Fibroblast of the aortic adventitia (primary cell): ENCODE data around the gene MED25. TPM values are rescaled to one million over a fixed set of nuclear protein-coding genes. Genes with fewer than 3 reads are reported as not detected.
A peak's percentile ranks its signal among the peaks of the same experiment; 100 is the strongest.

Experiments used
- DNase-seq: peaks from one replicate; pipeline ENCODE4 v3.0.0-alpha.2; 2010; ENCODE audit warnings: low read depth
- H3K4me3 ChIP-seq: 2 replicates; pipeline ENCODE4 v1.5.1; 2011; ENCODE audit warnings: low read depth, mild to moderate bottlenecking, control low read depth, low read length, moderate library complexity
- total RNA-seq: library from RNA; depleted of rRNA; stranded (reverse); fragments of >200 nt; gene quantifications from 2 replicates; pipeline ENCODE4 v1.2.3, GENCODE V29; 2012; ENCODE audit warnings: low replicate concordance
- TF ChIP-seq, protein P1 (sequence below): IDR thresholded peaks from 2 replicates; pipeline ENCODE4 v1.5.1; 2011; ENCODE audit warnings: mild to moderate bottlenecking, low read length, control low read depth, inconsistent platforms; ENCODE audit not compliant: insufficient read depth

The MED25 gene
- total RNA-seq, 1 donor = 21.7 TPM

DNA sequence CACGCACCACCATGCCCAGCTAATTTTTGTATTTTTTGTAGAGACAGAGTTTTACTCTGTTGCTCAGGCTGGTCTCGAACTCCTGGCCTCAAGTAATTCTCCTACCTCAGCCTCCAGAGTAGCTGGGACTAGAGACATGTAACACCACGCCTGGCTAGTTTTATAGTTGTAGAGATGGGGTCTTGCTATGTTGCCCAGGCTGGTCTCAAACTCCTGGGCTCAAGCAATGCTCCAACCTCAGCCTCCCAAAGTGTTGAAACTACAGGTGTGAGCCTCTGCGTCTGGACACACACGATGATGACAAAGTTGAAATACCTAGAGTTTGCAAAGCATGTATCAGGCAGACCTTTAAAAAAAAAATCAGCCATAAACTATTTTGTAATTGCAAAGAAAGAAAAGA, 28.3 kb downstream of the MED25 start:
- TF ChIP-seq, protein P1, sequence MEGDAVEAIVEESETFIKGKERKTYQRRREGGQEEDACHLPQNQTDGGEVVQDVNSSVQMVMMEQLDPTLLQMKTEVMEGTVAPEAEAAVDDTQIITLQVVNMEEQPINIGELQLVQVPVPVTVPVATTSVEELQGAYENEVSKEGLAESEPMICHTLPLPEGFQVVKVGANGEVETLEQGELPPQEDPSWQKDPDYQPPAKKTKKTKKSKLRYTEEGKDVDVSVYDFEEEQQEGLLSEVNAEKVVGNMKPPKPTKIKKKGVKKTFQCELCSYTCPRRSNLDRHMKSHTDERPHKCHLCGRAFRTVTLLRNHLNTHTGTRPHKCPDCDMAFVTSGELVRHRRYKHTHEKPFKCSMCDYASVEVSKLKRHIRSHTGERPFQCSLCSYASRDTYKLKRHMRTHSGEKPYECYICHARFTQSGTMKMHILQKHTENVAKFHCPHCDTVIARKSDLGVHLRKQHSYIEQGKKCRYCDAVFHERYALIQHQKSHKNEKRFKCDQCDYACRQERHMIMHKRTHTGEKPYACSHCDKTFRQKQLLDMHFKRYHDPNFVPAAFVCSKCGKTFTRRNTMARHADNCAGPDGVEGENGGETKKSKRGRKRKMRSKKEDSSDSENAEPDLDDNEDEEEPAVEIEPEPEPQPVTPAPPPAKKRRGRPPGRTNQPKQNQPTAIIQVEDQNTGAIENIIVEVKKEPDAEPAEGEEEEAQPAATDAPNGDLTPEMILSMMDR = no peak
- DNase-seq = no peak
- H3K4me3 ChIP-seq = no peak overlapping the region

DNA sequence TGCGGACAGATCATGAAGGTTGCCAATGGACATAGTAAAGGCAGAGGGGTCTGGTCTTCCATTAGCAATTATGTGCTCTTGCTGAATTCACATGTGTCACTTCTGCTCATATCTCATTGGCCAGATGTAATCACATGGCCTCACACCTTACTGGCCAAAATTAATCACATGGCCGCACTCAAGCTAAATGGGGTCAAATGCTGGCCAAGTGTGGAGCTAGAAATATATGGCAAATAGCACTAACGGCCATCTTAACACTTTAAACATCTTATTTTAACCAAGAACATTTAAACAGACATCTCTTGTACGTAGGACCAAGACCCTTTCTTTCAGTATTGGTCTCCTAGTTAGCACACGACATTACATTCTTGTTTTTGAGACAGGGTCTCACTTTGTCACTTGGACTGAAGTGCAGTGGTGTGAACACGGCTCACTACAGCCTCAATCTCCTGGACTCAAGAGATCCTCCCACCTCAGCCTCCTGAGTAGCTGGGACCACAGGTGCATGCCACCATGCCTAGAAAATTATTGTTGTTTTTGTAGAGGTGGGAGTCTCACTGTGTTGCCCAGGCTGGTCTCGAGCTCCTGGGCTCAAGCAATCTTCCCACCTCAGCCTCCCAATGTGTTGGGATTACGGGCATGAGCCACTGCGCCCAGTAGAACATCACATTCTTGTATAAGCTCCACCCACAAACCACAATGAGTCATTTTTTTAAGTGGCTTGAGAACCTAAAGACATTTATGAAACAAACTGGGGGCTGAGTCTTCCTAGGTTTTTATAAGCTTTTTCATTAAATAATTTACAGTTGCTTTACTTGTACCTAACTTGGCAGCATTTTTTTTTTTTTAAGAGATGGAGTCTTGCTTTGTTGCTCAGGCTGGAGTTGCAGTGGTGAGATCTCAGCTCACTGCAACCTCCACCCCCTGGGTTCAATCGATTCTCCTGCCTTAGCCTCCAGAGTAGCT, 29.9 kb downstream of the MED25 start:
- TF ChIP-seq, protein P1 = no peak
- DNase-seq = peak; percentile 79
- no peak overlapping the region for H3K4me3 ChIP-seq

DNA sequence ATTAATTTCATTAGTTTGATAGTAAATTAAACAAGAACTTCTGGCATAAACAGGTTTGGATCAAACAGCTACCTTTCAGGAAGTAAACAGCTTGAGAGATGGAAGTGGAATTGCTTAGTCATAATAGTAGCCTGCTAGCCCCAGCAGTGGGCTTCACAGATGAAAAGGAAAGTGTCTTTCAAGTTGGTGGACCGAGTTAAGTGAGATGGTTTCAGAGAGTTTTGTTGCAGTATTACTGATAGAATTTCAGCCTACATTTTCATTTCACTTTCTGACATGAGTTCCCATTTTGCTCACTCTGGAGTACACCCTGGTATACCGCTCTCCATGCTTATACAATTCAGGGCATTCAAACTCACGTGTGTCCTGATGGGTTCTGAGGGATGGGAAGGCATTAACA, 30.8 kb downstream of the MED25 start:
- no peak overlapping the region for H3K4me3 ChIP-seq
- DNase-seq = no peak
- TF ChIP-seq, protein P1 = no peak

DNA sequence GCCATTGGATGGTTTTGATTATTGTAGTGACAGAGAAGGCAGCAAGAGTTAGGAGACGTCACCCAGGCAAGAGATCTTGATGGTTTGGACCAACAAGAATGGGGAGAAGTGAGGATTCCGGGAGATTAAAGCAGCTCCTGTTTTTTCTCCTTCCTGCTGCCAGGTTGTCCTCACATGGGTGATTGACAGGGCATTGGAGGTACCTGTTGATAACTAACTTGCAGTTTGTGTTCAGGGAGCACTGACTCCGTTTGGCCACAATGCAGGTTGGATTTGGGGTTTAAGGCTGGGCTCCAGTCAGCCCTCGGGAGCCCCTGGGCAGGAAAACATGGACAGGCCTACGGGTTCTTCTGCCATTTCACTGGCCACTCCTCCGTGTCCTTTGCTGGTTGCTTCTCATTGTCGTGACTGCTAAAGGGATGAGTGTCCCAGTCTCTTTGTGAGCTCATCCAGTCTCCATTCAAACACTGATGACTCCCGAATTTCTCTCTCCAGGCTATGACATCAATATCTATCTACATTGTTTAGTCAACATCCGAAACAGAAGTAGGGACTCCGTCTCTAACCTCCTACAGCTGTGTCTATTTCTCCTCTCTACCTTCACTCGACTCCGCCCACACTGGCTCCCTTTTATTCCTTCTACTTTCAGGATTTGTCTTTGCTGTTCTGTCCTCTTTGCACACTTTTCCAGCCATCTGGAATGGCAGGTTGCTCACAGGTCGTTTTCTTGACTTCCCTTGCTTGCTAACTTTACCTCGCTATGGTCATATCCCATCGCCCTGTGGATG, 31.5 kb downstream of the MED25 start:
- peak overlapping the region; percentile 90 for H3K4me3 ChIP-seq
- TF ChIP-seq, protein P1 = no peak
- no peak for DNase-seq

DNA sequence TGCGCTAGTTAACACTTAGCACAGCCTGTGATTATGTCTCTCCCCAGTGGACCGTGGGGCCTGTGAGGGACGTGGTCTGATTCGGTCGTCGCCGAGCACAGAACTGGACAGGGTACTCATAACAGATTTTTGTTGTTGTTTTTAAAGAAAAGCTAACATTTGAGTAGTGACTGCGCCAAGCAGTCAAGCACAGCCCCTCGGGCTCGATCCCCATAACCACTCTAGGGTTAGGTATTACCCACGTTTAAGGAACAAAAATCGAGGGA, 32.1 kb downstream of the MED25 start:
- TF ChIP-seq, protein P1 = no peak
- peak overlapping the region; percentile 90 for H3K4me3 ChIP-seq
- no peak for DNase-seq

DNA sequence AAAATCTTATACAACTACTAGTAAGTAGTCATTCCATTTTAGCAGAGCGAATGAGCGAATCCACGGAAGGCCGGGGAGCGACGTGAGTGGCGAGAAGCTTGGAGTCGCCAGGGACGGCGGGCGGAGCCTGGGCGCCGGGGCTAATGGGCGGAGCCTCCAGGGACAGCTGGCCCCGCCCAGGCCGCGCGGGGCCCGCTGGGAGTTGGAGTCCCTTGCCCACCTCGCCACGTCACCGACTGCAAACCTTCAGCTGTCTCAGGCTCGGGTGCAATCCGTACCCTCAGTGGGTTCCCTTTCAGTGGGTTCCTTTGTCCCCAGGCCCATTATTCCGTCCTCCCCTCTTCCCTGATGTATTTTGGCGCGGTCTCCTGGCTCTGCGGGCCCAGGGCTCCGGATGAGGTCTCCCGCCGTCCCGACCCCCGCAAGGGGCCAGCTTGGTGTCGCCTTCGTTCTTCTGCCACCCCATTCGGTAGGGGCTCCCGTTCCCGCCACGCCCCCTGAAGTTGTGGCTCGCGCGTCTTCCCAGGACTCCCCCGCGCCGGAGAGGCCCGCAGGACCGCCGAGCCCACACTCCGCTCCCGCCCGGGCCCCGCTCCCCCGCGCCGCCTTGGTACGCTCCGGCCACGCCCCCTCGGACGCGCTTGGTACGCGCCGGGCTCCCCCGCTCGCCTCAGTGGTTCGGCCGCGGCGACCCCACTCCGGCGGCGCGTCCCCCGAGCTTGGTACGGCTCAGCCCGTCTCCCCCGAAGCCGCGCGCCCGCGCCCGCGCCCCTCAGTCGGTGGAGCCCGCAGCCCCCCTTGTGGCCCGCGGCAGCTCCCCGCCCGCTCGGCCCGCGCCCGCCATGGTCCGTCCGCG, 32.6 kb downstream of the MED25 start, which contains the start of gene PTOV1:
Gene PTOV1, plus strand, starts transcription at position 673 of the 856 bp plus-strand sequence.
- DNase-seq = peak; percentile 89
- TF ChIP-seq, protein P1 = no peak
- H3K4me3 ChIP-seq = peak within 1 kb of the TSS; percentile 90
